ENCODE measurements around the gene CAMTA1. TPM values are rescaled to one million over a fixed set of nuclear protein-coding genes. Genes with fewer than 3 reads are reported as not detected.

The CAMTA1 gene
- total RNA-seq, 4 donors from 2014 or later: 45.3 to 68.9 (median 62.0) TPM

DNA sequence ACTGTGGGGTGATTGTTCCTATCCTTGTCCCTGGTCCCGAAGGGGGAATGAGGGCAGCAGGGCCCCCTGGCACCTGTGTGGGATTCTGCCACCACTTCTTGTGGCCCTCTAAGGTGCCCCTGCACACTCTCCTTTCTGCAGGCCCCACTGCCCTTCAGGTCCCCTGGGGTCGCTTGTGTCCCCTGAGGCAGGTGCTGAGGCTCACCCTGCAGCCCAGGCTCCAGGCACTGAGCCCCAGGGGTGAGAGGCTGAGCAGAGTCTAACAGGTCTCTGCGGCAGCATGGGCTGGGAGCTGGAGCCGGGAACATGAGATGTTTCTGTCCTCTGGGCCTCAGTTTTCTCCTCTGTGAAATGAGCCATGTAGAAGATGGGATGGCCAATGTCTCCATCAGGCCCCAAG lies 774.9 kb downstream of the CAMTA1 start:
- no peak for TF ChIP-seq CTCF (IDR thresholded peaks at IDR 0.05)
- no peak for ATAC-seq (ENCODE audit: low FRiP score)
- no peak for DNase-seq (ENCODE audit: low spot score)

DNA sequence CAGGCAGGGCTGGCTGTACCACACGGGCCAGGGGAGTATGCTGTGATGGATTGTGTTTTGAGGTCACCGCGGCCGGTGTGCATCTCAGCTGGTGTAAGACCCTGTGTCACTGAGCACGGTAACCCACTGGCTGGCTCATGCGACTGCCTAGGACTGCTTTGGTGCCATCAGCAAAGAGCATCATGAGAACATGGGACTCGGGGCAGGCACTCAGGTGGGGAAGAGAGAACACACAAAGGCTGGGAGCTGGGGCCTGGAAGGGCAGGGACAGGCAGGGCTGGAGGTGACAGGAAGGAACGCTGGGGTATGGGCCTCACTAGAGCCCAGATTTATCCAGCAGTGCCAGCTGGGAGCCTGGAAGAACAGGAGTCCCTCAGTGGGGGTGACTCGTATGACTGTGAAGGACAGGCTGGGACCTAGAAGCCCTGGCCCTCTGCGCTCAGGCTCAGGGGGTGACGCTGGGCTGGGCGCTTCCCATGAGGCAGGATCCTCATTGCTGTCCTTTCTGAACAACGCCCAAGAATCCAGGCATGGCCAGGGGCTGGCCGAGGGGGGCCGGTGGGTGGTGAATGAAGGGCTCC lies 775.4 kb downstream of the CAMTA1 start:
- DNase-seq (ENCODE audit: low spot score): no peak
- no peak for ATAC-seq (ENCODE audit: low FRiP score)
- no peak for TF ChIP-seq CTCF (IDR thresholded peaks at IDR 0.05)

DNA sequence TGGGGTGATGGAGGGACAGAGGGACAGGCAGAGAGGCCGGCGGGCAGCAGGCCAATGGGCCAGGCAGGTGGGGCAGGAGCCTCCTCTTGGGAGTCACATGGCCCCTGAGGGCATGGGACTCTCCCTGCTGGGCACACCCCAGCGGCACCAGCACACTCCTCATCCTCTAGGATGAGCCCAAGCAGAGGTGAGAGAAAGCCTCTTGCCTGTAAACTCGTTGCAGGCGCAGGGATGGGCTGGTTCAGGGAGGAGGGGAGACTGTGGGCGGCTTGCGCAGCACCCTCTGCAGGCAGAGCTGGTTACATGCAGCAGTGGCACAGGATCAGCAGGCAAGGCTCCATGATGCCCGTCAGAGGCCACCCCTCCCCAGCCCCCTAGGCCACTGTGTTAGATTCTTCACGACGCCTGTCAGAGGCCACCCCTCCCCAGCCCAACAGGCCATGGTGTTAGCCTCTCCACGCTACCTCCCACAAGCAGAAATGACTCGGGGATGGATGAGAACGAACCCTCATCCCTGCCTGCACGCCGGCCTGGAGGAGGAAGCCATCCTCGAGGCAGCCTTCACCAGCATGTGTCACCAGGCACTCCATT lies 776.2 kb downstream of the CAMTA1 start:
- ATAC-seq (ENCODE audit: low FRiP score): no peak
- no peak for TF ChIP-seq CTCF (IDR thresholded peaks at IDR 0.05)

GRCh38 chr1:7561936-7562728 lies 776.9 kb downstream of the CAMTA1 start:
- no peak for DNase-seq (ENCODE audit: low spot score)
- TF ChIP-seq CTCF (IDR thresholded peaks at IDR 0.05): no peak
- no peak for ATAC-seq (ENCODE audit: low FRiP score)

More for the DNA sequence above, 776.2 kb downstream of the CAMTA1 start:
- DNase-seq (ENCODE audit: low spot score): no peak

GRCh38 chr1:7562729-7563605 lies 777.7 kb downstream of the CAMTA1 start:
- TF ChIP-seq CTCF (IDR thresholded peaks at IDR 0.05): no peak
- ATAC-seq (ENCODE audit: low FRiP score): no peak
- DNase-seq (ENCODE audit: low spot score): no peak

GRCh38 chr1:7564137-7564536 lies 778.9 kb downstream of the CAMTA1 start:
- TF ChIP-seq CTCF (IDR thresholded peaks at IDR 0.05): no peak
- DNase-seq (ENCODE audit: low spot score) (no peak), ATAC-seq (ENCODE audit: low FRiP score) (no peak)

Measured in omental fat pad (tissue), 4 donors.